ENCODE data around the gene MYLK.

DNA sequence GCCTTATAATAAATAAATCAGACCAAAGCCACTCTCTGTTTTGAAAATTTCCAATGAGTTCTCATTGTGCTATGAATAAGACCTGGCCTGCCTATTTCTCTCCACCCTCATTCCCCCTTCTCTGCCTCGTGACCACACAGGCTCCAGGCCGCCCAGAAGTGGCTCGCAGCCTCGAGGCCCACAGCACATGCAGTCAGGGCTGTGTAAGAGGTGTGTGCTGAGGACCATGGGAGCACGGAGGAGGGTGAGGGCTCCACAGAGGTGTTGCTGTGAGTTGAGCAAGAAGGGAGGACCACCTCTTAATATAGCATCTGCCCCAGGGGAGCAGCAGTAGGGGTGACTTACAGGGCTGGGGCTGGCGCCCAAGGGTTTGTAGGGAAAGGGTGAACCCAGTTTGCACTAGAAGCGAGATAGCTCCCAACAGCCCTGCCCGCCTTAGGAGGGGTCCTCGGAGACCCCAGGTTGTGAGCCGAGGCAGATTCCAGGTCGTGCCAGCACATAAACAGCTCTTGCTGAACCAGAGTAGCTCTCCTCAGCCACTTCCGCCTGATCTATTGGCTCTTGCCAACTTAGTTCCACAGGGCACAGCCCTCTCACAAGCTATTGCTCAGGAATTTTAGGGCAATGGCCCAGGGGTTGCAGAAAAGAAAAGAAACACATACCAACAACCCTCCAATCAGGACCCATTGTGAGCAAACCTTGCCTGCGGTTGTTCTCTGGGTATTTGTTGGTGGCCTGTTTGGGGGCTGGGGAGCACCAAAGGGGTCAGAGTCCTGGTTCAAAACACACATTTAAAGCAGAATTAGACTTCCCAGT is 117.7 kb downstream of the MYLK start:
- no peak for TF ChIP-seq CTCF (IDR thresholded peaks at IDR 0.05; ENCODE audit: insufficient read depth, low read length)
- TF ChIP-seq, protein P1, sequence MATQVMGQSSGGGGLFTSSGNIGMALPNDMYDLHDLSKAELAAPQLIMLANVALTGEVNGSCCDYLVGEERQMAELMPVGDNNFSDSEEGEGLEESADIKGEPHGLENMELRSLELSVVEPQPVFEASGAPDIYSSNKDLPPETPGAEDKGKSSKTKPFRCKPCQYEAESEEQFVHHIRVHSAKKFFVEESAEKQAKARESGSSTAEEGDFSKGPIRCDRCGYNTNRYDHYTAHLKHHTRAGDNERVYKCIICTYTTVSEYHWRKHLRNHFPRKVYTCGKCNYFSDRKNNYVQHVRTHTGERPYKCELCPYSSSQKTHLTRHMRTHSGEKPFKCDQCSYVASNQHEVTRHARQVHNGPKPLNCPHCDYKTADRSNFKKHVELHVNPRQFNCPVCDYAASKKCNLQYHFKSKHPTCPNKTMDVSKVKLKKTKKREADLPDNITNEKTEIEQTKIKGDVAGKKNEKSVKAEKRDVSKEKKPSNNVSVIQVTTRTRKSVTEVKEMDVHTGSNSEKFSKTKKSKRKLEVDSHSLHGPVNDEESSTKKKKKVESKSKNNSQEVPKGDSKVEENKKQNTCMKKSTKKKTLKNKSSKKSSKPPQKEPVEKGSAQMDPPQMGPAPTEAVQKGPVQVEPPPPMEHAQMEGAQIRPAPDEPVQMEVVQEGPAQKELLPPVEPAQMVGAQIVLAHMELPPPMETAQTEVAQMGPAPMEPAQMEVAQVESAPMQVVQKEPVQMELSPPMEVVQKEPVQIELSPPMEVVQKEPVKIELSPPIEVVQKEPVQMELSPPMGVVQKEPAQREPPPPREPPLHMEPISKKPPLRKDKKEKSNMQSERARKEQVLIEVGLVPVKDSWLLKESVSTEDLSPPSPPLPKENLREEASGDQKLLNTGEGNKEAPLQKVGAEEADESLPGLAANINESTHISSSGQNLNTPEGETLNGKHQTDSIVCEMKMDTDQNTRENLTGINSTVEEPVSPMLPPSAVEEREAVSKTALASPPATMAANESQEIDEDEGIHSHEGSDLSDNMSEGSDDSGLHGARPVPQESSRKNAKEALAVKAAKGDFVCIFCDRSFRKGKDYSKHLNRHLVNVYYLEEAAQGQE (IDR thresholded peaks at IDR 0.05; ENCODE audit: insufficient replicate concordance, low read depth) = no peak

Data from HL-60 (cell line).